Stimulated activated CD8-positive, alpha-beta memory T cell treated with anti-CD3 and anti-CD28 coated beads, Interleukin-12 subunit alpha, Interleukin-12 subunit beta, amount 100 ng/mL, for 1 hour (primary cell): Measurements from ENCODE around the gene MRTFB.
A peak's percentile ranks its signal among the peaks of the same experiment; 100 is the strongest.
"Not testable (repeated sequence)": the region's sequence is repeated elsewhere in the genome, so short reads cannot be mapped to it uniquely, and the experiment has no call there.

Experiments
- DNase-seq: peaks from one replicate; pipeline ENCODE4 v3.0.0-alpha.2; 2020; ENCODE audit warnings: low read depth

The MRTFB gene, protein sequence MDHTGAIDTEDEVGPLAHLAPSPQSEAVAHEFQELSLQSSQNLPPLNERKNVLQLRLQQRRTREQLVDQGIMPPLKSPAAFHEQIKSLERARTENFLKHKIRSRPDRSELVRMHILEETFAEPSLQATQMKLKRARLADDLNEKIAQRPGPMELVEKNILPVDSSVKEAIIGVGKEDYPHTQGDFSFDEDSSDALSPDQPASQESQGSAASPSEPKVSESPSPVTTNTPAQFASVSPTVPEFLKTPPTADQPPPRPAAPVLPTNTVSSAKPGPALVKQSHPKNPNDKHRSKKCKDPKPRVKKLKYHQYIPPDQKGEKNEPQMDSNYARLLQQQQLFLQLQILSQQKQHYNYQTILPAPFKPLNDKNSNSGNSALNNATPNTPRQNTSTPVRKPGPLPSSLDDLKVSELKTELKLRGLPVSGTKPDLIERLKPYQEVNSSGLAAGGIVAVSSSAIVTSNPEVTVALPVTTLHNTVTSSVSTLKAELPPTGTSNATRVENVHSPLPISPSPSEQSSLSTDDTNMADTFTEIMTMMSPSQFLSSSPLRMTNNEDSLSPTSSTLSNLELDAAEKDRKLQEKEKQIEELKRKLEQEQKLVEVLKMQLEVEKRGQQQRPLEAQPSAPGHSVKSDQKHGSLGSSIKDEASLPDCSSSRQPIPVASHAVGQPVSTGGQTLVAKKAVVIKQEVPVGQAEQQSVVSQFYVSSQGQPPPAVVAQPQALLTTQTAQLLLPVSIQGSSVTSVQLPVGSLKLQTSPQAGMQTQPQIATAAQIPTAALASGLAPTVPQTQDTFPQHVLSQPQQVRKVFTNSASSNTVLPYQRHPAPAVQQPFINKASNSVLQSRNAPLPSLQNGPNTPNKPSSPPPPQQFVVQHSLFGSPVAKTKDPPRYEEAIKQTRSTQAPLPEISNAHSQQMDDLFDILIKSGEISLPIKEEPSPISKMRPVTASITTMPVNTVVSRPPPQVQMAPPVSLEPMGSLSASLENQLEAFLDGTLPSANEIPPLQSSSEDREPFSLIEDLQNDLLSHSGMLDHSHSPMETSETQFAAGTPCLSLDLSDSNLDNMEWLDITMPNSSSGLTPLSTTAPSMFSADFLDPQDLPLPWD

DNA sequence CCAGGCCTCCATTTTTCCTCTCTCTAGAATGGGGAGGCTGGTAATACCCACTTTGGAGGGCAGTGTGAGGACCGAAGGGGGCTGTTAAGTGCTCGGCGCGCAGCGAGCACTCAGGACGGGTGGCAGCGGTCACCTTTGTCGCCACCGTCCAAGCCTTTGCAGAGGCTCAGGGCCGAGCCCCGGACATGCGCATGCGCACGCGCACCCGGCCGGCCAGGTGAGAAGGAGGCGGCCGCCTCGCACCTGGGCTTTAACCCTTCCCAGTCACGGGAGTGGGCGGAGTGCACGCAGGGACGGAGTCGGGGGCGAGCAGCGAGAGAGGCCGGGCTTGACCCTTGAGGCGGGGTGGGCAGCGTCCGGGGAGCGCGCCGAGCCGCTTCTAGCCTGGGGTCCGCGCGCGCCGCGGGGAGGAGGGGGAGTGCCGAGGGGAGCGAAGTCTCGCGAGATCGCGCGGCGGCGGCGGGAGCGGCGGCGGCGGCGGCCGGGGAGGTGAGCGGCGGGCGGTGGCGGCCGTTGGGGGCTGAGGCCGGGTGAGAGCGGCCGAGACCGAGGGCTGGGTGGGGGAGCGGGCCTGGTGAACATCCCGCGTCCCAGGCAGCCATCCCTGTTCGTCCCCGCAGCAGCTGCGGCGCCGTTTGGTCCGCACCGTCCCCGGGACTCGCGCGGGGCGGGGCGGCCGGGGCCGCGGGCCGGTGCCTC lies at the start of gene MRTFB:
Gene MRTFB, plus strand, starts transcription at position 443 of the 699 bp plus-strand sequence. CDS start 69,288 bp downstream, outside the sequence.
- peak; percentile 56 for DNase-seq

DNA sequence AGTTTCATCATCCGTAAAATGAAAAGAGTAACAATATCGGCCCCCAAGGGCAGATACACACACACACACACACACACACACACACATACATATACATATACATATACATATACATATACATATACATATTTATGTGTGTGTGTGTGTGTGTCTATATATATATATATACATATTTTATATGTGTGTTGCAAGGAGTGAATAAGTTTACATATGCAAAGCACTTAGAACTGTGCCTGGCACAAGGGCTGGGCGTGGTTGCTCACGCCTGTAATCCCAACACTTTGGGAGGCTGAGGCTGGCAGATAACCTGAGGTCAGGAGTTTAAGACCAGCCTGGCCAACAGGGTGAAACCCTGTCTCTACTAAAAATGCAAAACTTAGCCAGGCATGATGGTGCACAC lies 47.6 kb upstream of the MRTFB start:
- DNase-seq, result not testable (repeated sequence)

DNA sequence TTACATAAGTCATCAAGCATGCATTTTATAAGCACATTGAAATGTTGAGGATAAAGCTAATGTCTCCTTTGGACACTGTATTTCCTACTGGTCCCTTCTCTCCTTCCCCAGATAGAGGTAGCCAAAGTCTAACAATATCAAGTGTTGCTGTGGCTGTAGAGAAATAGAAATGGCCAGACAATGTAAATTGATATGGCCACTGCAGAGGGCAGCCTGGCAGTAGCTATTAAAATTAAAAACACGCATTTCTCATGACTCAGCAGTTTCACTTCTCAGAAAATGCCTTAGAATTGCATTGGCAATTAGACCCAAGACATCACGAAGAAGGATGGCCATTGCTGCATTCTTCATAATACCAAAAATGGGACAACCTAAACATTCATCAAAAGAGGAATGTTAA lies 46.8 kb upstream of the MRTFB start:
- DNase-seq, result no peak

DNA sequence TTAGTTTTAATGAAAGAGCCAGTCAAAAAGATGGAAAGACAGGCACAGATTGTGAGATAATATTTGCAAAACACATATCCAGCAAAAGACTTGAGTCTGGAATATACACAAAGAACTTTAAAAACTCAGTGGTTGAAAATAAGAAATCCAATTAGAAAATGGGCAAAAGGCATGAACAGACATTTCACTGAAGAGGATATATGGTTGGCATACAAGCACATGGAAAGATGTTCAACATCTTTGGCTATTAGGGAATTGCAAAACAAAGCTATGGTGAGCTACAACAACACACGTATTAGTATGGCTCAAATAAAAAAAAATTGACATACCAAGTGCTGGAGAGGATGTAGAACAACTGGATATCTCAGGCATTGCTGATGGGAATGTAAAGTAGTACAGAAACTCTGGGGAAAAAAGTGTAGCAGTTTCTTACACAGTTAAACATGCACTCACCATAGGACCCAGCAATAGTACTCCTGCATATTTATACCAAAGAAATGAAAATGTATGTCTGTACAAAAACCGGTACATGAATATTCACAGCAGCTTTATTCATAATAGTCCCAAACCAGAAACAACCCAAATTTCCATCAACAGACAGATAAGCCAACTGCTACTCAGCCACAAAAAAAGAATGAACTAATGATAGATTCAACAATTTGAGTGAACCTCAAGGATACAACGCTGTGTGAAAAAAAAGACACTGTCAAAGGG lies 44.4 kb upstream of the MRTFB start:
- no peak for DNase-seq

DNA sequence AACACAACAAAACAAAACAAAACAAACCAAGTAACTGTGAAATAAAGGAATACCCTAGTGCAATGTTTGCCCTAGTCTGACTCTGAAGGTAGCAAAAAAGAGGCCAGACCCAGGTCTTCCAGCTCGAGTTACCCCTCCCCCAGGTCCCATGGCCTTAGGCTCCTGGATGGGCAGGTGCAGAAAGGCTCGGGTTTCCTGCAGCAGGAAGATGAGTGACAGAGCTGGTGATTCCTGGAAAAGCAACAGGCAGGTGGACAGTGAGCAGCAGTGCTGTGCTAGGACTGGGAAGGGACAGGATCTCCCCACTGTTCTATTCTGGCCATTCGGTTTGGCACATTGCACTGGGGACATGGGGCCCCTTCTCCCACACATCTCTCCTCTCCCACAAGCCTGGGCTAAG lies 42.9 kb upstream of the MRTFB start:
- no peak for DNase-seq

DNA sequence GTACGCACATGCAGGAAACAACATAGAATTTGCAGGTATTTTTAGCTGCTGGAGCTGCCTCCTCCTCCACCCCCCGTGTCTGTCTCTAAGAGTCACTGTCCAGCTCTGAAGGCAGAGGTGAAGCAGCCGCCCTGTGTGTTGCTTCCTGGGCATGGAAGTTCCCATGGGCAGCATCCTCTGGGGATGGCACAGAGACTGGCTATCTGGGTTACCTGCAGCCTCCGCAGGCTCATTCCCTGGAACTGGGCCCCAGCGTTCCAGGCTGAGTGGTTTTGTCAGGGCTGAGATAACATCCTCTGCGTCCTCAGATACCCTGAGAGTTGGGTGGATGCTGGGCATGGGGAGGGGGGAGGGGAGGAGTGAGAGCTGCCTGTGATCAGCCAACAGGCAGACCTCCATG lies 41.5 kb upstream of the MRTFB start:
- no peak for DNase-seq

DNA sequence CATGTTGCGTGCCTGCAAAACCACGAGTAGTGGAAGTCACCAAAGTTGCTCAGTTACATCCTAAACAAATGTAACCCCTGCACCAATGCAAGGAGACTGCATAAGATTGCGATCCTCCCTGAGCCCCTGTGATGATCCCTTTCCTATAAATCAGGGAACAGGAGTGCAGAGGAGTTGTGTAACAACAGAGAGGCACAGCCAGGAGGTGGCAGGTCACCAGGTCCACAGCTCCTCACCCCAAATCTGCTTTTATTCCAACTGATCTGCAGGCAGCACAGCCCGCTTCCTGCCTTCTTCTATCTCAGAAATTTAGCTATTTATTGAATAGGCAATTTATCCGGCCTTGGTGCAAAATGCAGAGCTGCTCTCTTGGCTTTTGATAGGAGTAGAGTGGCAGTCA lies 36.0 kb upstream of the MRTFB start:
- no peak for DNase-seq

DNA sequence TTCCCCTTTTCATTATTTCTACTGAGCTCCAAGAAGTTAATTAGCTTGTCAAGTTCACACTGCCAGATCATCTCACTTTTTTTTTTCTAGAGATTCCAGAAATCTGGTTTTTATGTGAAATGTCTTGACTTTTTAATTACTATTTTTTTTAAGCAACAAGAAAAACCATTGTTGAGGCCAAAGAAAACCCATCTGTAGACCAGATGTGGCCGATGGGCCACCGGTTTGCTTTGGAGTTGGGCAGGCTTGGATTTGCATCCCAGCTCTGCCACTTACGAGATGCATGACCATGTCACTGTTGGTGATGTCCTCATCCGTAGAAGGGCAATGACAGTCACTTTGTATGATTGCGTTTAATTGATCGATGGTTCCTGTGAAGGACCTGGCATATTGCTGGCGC lies 34.2 kb upstream of the MRTFB start:
- DNase-seq, result no peak

DNA sequence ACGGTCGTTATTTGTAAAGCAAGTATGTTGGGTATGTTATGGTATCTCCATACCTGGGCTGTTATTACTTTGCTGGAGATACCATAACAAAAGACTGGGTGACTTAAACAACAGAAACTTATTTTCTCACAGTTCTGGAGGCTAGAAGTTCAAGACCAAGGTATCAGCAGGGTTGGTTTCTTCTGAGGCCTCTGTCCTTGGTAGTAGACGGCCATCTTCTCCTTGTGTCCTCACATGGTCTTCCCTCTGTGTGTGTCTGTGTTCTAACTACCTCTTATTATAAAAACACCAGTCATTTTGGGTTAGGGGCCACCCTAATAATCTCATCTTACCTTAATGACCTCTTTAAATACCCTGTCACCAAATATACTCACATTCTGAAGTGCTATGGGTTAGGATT lies 33.2 kb upstream of the MRTFB start:
- no peak for DNase-seq

DNA sequence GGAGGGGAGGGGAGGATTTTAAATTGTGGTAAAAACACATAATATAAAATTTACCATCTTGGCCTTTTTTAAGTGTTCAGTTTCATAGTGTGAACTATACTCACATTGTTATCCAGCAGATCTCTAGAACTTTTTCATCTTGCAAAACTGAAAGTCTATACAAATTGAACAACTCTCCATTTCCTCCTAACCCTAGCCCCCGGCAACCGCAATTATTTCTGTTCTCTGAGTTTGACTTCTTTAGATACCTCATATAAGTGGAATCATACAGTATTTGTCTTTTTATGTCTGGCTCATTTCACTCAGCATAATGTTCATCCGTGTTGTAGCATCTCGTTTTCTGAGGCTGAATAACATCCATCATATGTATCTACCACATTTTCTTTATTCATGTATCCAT lies 30.0 kb upstream of the MRTFB start:
- no peak for DNase-seq

DNA sequence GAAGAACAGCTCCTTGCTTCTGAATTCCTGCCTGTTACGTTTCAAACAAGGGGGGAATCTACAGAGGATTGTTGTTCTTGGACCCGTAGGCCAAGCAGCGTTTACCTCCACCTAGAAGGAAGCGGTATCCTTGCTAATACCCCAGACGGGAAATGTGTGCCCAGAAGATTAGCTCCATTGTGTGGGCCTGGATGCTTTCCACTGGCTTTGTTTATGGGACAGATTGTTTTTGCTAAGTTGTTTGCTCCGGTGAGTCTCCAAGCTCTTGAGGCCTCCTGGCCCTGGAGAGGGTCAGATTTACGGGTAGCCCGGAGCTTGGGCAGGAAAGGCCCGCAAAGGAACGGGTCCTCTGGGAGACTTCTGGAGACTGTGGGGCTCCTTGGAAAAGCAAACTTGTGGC lies 28.4 kb upstream of the MRTFB start:
- no peak for DNase-seq

DNA sequence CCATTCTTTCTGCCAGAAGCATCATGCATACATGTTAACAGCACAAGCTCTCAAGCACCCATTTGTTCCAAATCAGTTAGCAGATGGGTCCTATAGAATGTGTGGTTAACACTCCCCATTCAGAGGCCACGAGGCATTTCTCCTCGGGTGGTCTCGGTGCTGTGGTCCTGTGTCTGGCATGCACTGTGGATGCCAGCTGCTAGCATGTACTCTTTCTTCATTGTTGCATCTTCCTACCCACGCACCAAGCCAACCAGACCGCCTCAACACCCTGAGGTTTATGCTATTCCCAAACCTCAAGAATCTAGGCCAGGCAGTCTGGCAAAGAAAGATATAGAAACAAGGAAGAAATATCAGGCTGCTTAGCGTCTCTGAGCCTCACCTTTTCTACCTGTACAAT lies 27.8 kb upstream of the MRTFB start:
- DNase-seq, result no peak

DNA sequence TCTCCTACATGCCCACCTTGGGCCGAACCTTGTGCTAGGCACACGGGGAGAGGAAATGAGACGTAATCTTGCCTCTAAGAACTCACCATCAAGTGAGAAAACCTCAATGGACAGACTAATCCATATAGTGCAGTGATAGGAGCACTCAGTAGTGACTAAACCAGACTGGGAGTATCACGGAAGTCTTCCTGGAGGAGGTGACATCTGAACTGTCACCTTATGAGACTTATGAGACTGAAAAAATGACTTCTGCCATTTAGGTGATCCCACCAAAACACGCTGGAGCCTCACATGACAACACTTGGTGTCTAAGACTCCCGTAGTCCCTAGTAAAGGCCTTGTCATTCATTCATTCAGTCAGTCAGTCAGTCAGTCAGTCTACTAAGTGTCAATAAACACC lies 27.3 kb upstream of the MRTFB start:
- DNase-seq, result no peak

DNA sequence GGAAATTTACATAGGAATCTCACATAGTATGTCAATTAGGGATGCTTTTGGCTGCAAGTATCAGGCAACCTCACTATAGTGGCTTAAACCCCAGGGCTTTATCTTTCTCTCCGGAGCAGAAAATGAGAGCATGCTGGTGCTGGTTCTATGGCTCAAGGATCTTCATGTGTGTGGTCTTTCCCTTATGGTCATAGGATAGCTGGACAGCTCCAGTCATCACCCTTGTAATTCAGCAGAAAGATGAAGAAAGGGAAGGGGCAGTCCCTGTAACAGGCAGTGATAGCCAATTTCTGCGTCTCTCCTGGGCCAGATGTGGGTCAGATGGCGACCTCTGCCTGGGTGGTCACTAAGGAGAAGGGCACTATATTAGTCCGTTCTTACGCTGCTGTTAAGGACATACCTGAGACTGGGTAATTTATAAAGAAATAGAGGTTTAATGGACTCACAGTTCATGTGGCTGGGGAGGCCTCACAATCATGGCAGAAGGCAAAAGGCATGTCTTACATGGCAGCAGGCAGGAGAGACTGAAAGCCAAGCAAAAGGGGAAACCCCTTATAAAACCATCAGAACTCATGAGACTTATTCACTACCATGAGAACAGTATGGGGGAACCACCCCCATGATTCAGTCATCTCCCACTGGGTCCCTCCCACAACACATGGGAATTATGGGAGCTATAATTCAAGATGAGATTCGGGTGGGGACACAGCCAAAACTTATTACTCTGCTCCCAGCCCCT lies 23.8 kb upstream of the MRTFB start:
- DNase-seq, result not testable (repeated sequence)

DNA sequence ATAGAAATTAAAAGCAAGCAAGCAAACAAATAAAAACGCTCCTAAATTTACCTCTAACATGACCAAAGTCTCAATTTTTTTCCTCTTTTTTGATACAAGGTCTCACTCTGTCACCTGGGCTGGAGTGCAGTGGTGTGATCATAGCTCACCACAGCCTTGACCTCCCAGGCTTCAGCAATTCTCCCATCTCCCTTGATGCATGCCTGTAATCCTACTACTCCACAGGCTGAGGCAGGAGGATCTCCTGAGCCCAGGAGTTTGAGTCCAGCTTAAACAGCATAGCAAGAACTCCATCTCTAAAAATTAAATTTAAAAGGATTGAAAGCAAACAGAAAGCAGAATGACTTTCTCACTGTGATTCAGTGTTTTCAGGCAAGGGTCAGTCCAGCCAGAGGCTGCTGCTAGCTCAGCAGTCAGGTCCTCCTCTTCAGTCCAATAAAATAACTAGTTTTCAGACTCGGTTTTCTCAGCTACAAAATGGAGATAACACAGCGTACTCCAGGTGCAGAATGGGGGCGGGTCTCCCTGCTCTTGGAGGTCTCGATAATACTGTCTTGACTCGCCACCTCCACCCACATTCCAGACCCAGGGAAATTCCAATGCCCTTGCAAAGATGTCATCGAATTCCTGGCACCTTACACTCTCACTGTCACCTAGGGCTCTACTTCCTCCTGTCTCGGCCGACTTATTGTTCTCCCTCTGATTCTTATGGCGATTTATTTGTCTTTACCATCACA lies 20.7 kb upstream of the MRTFB start:
- DNase-seq, result no peak

DNA sequence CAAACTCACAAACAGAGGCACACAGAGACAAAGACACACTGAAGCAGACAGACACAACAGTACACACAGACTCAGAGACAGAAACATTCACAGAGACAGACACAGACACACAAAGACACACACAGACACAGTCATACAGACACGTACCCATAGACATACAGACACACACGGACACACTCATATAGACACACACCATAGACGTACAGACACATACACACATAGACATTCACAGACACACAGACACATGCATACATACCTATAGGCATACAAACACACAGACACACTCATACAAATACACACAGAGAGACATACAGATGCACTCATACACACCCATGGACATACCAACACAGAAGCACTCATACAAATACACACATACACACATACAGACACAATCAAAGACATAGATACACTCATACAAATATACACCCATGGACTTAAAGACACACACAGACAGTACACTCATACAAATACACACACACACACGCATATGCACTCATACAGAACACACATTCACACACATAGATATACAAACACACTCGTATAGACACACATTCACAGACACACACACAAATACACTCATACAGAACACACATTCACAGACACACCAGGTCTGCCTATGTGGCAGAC lies 19.9 kb upstream of the MRTFB start:
- no peak for DNase-seq

DNA sequence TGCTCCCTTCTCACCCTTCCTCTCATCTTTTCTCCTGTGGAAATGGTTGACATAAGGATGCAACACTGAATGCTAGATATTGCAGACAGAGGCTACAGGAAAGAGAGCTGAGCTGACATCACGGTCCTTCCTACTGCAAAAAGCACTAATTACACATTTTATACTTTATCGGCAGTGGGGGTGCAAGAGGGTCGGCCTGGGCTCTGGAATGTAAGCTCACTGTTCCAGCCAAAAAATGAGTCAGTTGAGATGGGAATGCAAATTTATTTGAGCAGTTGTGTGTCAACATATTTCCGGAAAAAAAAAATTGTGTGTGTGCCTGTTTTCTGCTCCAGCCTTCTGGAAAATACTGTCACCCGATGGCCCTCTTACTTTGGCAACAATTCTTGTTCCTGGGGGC lies 14.1 kb upstream of the MRTFB start:
- no peak for DNase-seq

DNA sequence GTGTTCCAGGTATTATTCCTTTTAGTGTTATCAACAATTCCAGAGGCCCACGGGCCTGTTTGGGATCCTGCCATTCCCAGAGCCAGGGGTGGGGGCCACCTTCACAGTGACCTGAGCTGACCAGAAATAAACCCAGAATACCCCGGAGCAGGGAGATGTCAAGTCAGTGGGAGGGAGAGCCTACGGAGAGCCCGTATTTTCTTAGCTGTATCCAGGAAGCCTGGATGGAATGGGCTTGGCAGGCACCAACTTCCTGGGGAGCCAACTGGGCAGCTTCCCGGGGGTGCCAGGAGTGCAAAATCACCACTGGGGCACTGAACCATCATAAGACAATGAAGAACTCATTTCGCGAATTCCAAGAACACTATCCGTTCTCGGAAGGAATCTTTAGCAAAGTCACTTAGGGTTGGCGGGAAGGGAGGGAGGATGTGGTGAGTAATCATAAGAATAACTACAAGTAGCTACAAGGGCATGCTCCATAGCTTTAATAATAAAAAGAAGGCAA lies 13.2 kb upstream of the MRTFB start:
- no peak for DNase-seq

DNA sequence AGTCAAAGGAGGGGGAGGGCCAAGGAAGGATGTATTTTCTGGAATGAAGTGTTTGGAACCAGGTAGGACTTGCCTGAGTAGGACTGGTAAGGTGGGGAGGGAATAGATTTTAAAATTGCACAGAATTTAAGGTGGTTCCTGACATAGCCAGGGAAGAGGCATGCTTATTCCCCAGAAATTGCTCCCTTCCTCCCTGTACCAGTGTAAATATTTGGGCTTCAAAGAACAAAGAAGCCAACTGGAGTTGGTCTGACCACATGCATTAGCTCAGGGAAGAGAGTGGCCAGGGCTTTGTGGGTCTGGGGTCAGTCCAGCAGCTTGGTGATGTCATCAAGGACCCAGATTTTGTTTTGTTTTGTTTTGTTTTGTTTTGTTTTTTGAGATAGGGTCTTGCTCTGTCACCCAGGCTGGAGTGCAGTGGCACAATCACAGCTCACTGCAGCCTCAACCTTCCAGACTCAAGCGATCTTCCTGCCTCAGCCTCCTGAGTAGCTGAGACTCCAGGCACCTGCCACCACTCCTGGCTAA lies 9.3 kb upstream of the MRTFB start:
- DNase-seq, result no peak
